Mesodermal cell (in vitro differentiated cells): ENCODE results near the gene EPHA6.

ENCODE experiments used
- H3K27ac ChIP-seq: 2 replicates; pipeline ENCODE4 v1.7.0; 2013; ENCODE audit warnings: mild to moderate bottlenecking, low read depth, low read length, moderate library complexity; ENCODE audit not compliant: severe bottlenecking
- H3K36me3 ChIP-seq: 2 replicates; pipeline ENCODE4 v1.7.1; 2013; ENCODE audit warnings: mild to moderate bottlenecking, low read length, moderate library complexity; ENCODE audit not compliant: control insufficient read depth, insufficient read depth
- H3K4me1 ChIP-seq: one replicate; pipeline ENCODE4 v1.7.1; 2013; ENCODE audit warnings: mild to moderate bottlenecking, low read length; ENCODE audit not compliant: insufficient read depth, control insufficient read depth, poor library complexity, severe bottlenecking
- H3K4me3 ChIP-seq: 2 replicates; pipeline ENCODE4 v1.7.0; 2013; ENCODE audit warnings: low read length, control low read depth, mild to moderate bottlenecking; ENCODE audit not compliant: insufficient read depth, poor library complexity, severe bottlenecking; ENCODE audit errors: extremely low read depth
- H3K9me3 ChIP-seq: 2 replicates; pipeline ENCODE4 v1.7.1; 2013; ENCODE audit warnings: mild to moderate bottlenecking, low read length, moderate library complexity; ENCODE audit not compliant: control insufficient read depth
- WGBS, 2 experiments: methylation state at CpG; one replicate each; pipeline ENCODE4 v1.1.5; 2013; ENCODE audit warnings: missing lambda C conversion rate in 2 of 2; ENCODE audit not compliant: insufficient coverage in 2 of 2; 5-methylcytosine and 5-hydroxymethylcytosine counted together

EPHA6 gene

GRCh38 chr3:97692389-97692788 lies 878.0 kb downstream of the EPHA6 start:
- Histone ChIP-seq H3K27ac (no peak overlapping the region), H3K4me3 (no peak overlapping the region), H3K36me3 (no peaks in the 10 kb centered on the region), H3K9me3 (no peaks in the 10 kb centered on the region), H3K4me1 (no peaks in the 10 kb centered on the region)
- 100% methylated on average over 4 of the region's 5 CpGs; no CpG with 5 or more reads in 1 of the 2 experiments for WGBS, 2 experiments

DNA sequence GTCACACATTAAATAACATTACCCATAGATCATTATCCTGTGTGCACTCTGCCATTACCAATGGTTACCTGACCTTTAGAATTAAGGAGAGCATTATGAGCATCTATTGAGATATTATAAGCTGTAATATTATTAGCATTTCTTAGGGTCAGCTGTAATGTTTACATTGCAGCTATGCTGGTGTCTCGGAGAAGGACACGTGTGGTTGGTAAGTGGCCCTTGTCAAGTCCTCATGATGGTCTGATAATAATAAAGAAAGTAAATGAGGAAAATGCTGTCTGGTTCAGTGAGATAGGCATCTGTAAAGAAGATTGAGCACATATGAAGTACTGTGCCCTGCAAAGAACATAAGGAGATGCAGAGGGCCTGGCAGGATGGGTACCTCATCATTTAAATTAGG lies 878.4 kb downstream of the EPHA6 start:
- Histone ChIP-seq H3K9me3 (no peaks in the 10 kb centered on the region), H3K4me3 (no peak overlapping the region), H3K27ac (no peak overlapping the region), H3K4me1 (no peaks in the 10 kb centered on the region), H3K36me3 (no peaks in the 10 kb centered on the region)
- 75 to 100% methylated on average over 2 of the region's 2 CpGs for WGBS, 2 experiments

DNA sequence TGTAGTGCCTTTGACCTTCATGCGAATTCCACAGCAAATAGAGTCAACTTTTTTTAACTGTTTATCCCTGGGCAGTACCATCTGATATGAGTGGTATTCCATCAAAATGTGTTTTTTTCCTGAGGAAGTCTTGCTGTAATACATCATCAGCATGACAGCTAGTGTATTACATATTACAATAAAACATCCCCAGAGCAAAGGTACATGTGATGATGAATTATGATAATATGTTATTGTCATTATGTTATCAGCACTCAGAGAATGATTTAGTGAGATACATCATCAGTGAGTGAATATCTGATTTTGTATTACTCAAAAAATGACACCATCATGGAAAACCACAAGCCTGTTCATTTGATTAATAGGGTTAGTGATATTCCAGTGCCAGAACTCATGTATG lies 880.5 kb downstream of the EPHA6 start:
- H3K4me3 ChIP-seq, result no peak overlapping the region
- H3K9me3 ChIP-seq, result no peaks in the 10 kb centered on the region
- no peaks in the 10 kb centered on the region for H3K36me3 ChIP-seq
- no peaks in the 10 kb centered on the region for H3K4me1 ChIP-seq
- no peak overlapping the region for H3K27ac ChIP-seq
- WGBS, 2 experiments, result no CpG with 5 or more reads among the region's 1 CpG

DNA sequence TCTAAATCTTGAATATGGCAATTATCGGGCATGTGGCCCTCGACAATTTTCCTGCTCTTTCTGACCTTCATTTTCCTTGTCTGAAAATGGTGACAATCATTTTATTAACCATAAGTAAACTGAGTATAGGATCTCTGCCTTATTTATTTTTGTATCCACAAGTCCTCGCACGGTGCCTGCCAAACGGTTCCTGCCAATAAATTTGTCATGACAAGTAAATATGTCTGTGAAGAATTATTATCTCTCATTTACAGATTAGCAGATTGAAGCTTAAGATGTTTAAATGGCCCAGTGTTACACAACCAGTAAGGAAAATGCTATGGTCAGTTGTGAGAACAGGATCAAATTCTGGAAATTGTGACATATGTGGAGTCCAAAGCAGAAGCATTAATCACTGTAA lies 884.3 kb downstream of the EPHA6 start:
- Histone ChIP-seq H3K36me3 (no peaks in the 10 kb centered on the region), H3K27ac (no peak overlapping the region), H3K4me1 (no peaks in the 10 kb centered on the region), H3K4me3 (no peak overlapping the region), H3K9me3 (no peaks in the 10 kb centered on the region)
- 100% methylated on average over 1 of the region's 5 CpGs; no CpG with 5 or more reads in 1 of the 2 experiments for WGBS, 2 experiments

GRCh38 chr3:97699889-97700288 lies 885.5 kb downstream of the EPHA6 start:
- H3K4me3 ChIP-seq, result no peak overlapping the region
- H3K27ac ChIP-seq, result no peak overlapping the region
- WGBS, 2 experiments, result 95% methylated on average over 2 of the region's 2 CpGs; no CpG with 5 or more reads in 1 of the 2 experiments

GRCh38 chr3:97705764-97706163 lies 891.4 kb downstream of the EPHA6 start:
- H3K4me1 ChIP-seq, result no peaks in the 10 kb centered on the region
- 90% methylated on average over 2 of the region's 2 CpGs; no CpG with 5 or more reads in 1 of the 2 experiments for WGBS, 2 experiments
- no peak overlapping the region for H3K27ac ChIP-seq
- H3K4me3 ChIP-seq, result no peak overlapping the region
- no peaks in the 10 kb centered on the region for H3K36me3 ChIP-seq
- no peaks in the 10 kb centered on the region for H3K9me3 ChIP-seq

More at GRCh38 chr3:97699889-97700288, 885.5 kb downstream of the EPHA6 start:
- Histone ChIP-seq H3K36me3 (no peaks in the 10 kb centered on the region), H3K9me3 (no peaks in the 10 kb centered on the region), H3K4me1 (no peaks in the 10 kb centered on the region)

DNA sequence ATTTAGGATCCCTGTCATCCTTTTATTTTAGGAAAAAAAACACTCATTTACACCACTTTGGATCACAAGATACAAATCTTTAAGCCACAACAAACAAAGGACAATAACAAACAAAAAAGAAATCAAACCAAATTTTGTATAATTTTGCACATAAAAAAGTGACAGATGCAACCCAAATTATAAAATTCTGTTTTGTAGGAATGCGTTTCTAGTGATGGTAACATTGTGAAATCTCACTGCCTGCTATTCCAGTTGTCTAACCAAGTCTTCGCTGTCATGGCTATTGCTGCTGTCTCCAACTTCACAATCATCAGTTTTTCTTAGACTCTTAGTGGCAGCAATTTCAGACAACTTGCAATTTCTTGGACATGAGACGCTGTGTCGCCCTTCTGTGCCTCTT lies 891.8 kb downstream of the EPHA6 start:
- Histone ChIP-seq H3K4me1 (no peaks in the 10 kb centered on the region), H3K36me3 (no peaks in the 10 kb centered on the region), H3K27ac (no peak overlapping the region), H3K9me3 (no peaks in the 10 kb centered on the region), H3K4me3 (no peak overlapping the region)
- 88 to 95% methylated on average over 1 to 3 of the region's 4 CpGs for WGBS, 2 experiments

- no peaks in the 10 kb centered on the region for H3K36me3 ChIP-seq
- no peaks in the 10 kb centered on the region for H3K9me3 ChIP-seq
- no peaks in the 10 kb centered on the region for H3K4me1 ChIP-seq
- H3K27ac ChIP-seq, result no peak overlapping the region
- no peak overlapping the region for H3K4me3 ChIP-seq
These were observed 897.3 kb downstream of the EPHA6 start for GRCh38 chr3:97711654-97712053.

DNA sequence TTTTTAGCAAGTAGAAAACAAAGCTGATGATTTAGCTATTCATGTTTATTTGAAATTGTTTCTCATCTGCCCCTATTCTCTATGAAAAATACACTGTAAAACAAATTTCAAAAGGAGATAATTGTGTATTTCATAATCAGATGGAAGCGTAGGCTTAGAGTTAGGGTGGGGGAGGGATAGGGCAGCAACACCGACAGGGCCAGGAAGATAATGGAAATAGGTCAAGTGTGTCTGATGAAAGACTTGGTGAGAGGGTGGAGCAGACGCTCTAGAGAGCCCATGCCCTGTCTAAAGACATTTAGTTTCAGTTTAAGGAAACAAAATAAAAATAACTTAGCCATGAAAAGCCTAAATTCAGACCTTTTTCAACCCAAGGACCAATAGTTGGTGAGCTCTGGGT lies 898.5 kb downstream of the EPHA6 start:
- Histone ChIP-seq H3K36me3 (no peaks in the 10 kb centered on the region), H3K27ac (no peak overlapping the region), H3K9me3 (no peaks in the 10 kb centered on the region), H3K4me3 (no peak overlapping the region), H3K4me1 (no peaks in the 10 kb centered on the region)
- WGBS, 2 experiments, result 60 to 68% methylated on average over 1 to 2 of the region's 3 CpGs

GRCh38 chr3:97713634-97714033 lies 899.2 kb downstream of the EPHA6 start:
- Histone ChIP-seq H3K4me1 (no peaks in the 10 kb centered on the region), H3K4me3 (no peak overlapping the region), H3K36me3 (no peaks in the 10 kb centered on the region), H3K27ac (no peak overlapping the region), H3K9me3 (no peaks in the 10 kb centered on the region)
- 100% methylated on average over 1 of the region's 1 CpG; no CpG with 5 or more reads in 1 of the 2 experiments for WGBS, 2 experiments

GRCh38 chr3:97719156-97719821 lies 904.9 kb downstream of the EPHA6 start:
- 0% methylated on average over 2 to 5 of the region's 7 CpGs for WGBS, 2 experiments
- Histone ChIP-seq H3K36me3 (no peaks in the 10 kb centered on the region), H3K9me3 (no peaks in the 10 kb centered on the region), H3K4me3 (no peak overlapping the region), H3K27ac (no peak overlapping the region), H3K4me1 (no peaks in the 10 kb centered on the region)
